Measurements from ENCODE around the gene LCN6. TPM values are rescaled to one million over a fixed set of nuclear protein-coding genes. Genes with fewer than 3 reads are reported as not detected.
"Not testable (repeated sequence)": the region's sequence is repeated elsewhere in the genome, so short reads cannot be mapped to it uniquely, and the experiment has no call there.

The LCN6 gene
- total RNA-seq, 1 donor from 2014 or later, result not detected

- intact Hi-C loops (cut with micrococcal nuclease), result no loop called here
- DNase-seq (ENCODE audit: low spot score), result no peak
- H3K4me3 Mint-ChIP-seq (ENCODE audit: low read depth), result no peak overlapping the region
- H3K36me3 Mint-ChIP-seq (ENCODE audit: low read depth), result no peaks in the 10 kb centered on the region
- no peak overlapping the region for H3K27ac Mint-ChIP-seq
- peaks cover 10% of the 10 kb centered on the region for H3K9me3 Mint-ChIP-seq
- peaks cover 20% of the 10 kb centered on the region for H3K27me3 Mint-ChIP-seq (ENCODE audit: low read depth)
- H3K4me1 Mint-ChIP-seq (ENCODE audit: low read depth), result no peaks in the 10 kb centered on the region
Measured at GRCh38 chr9:136774416-136775045, 26.2 kb upstream of the LCN6 start.

- peaks cover 13% of the 10 kb centered on the region for H3K27me3 Mint-ChIP-seq (ENCODE audit: low read depth)
- H3K4me1 Mint-ChIP-seq (ENCODE audit: low read depth), result no peaks in the 10 kb centered on the region
- DNase-seq (ENCODE audit: low spot score), result no peak
- intact Hi-C loops (cut with micrococcal nuclease), result no loop called here
- H3K4me3 Mint-ChIP-seq (ENCODE audit: low read depth), result no peak overlapping the region
- H3K27ac Mint-ChIP-seq, result peak overlapping the region; percentile 55
- H3K36me3 Mint-ChIP-seq (ENCODE audit: low read depth), result no peaks in the 10 kb centered on the region
- peaks cover 10% of the 10 kb centered on the region for H3K9me3 Mint-ChIP-seq
Measured at GRCh38 chr9:136773386-136774044, 25.2 kb upstream of the LCN6 start.

GRCh38 chr9:136771907-136772415 is 23.6 kb upstream of the LCN6 start:
- H3K27me3 Mint-ChIP-seq (ENCODE audit: low read depth), result peaks cover 4% of the 10 kb centered on the region
- no peaks in the 10 kb centered on the region for H3K36me3 Mint-ChIP-seq (ENCODE audit: low read depth)
- DNase-seq (ENCODE audit: low spot score), result no peak
- H3K4me1 Mint-ChIP-seq (ENCODE audit: low read depth), result peaks cover 2% of the 10 kb centered on the region
- H3K9me3 Mint-ChIP-seq, result peaks cover 10% of the 10 kb centered on the region
- H3K27ac Mint-ChIP-seq, result no peak overlapping the region
- no peak overlapping the region for H3K4me3 Mint-ChIP-seq (ENCODE audit: low read depth)
- intact Hi-C loops (cut with micrococcal nuclease), result no loop called here

GRCh38 chr9:136769710-136770191 is 21.4 kb upstream of the LCN6 start:
- Mint-ChIP-seq H3K9me3 (peaks cover 10% of the 10 kb centered on the region), H3K4me3 (ENCODE audit: low read depth) (no peak overlapping the region), H3K27ac (no peak overlapping the region), H3K4me1 (ENCODE audit: low read depth) (peaks cover 9% of the 10 kb centered on the region), H3K27me3 (ENCODE audit: low read depth) (peaks cover 2% of the 10 kb centered on the region), H3K36me3 (ENCODE audit: low read depth) (no peaks in the 10 kb centered on the region)
- no peak for DNase-seq (ENCODE audit: low spot score)
- intact Hi-C loops (cut with micrococcal nuclease), result no loop called here

GRCh38 chr9:136766410-136767120 is 18.2 kb upstream of the LCN6 start:
- H3K4me1 Mint-ChIP-seq (ENCODE audit: low read depth); H3K27ac Mint-ChIP-seq; intact Hi-C loops (cut with micrococcal nuclease); H3K9me3 Mint-ChIP-seq; DNase-seq (ENCODE audit: low spot score); H3K36me3 Mint-ChIP-seq (ENCODE audit: low read depth); H3K4me3 Mint-ChIP-seq (ENCODE audit: low read depth); H3K27me3 Mint-ChIP-seq (ENCODE audit: low read depth): not testable (repeated sequence)

GRCh38 chr9:136765745-136766409 is 17.6 kb upstream of the LCN6 start:
- H3K4me1 Mint-ChIP-seq (ENCODE audit: low read depth); H3K9me3 Mint-ChIP-seq; H3K4me3 Mint-ChIP-seq (ENCODE audit: low read depth); H3K36me3 Mint-ChIP-seq (ENCODE audit: low read depth); DNase-seq (ENCODE audit: low spot score); H3K27me3 Mint-ChIP-seq (ENCODE audit: low read depth); intact Hi-C loops (cut with micrococcal nuclease); H3K27ac Mint-ChIP-seq: not testable (repeated sequence)

DNA sequence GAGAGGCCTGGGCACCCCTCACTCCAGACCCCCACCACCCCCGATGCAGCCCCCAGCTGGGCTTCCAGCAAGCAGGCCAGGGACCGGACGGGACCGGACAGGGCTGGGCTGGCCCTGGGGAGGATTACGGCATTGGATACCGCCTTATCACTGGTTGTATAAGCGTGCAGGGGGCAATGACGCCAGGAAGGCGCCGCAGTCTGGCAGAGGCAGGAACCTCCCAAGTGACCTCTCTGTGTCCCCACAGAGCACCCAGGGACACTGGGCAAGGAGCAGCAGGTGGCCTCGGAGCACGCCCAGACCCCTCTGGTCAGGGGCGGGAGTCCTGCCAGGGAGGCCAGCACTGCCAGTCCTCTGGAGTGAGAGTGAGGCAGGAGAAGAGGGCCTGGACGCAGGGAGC is 16.7 kb upstream of the LCN6 start:
- peaks cover 2% of the 10 kb centered on the region for H3K27me3 Mint-ChIP-seq (ENCODE audit: low read depth)
- no peak for DNase-seq (ENCODE audit: low spot score)
- H3K4me3 Mint-ChIP-seq (ENCODE audit: low read depth), result no peak overlapping the region
- intact Hi-C loops (cut with micrococcal nuclease), result no loop called here
- H3K4me1 Mint-ChIP-seq (ENCODE audit: low read depth), result peaks cover 9% of the 10 kb centered on the region
- no peaks in the 10 kb centered on the region for H3K36me3 Mint-ChIP-seq (ENCODE audit: low read depth)
- H3K9me3 Mint-ChIP-seq, result no peaks in the 10 kb centered on the region
- no peak overlapping the region for H3K27ac Mint-ChIP-seq

DNA sequence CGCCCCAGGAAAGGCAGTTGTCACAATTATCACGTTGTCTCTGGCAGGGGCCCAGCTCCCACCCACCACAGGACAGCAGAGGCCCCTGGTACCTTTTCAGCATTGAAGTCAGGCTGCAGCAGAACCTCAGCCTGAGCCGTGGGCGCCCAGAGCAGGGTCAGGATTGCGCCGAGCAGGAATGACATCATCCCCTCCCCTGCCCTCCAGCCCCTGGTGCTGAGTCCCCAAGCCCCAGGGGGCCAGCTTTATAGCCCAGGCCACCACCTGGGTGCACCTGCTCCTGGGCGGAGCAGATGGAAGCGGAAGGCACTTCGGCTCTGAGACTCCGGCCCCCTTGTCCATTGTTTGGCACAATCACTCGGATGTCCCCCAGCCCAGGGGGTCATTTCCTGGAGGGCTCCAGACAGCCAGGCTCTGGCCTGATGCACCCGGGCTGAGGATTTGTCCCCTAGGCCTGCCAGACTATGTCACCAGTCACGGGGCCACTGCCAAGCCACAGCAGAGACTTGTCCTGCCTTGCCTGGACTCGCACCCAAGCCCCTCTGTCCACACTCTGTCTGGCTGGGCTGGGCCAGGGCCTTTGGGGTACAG is 16.1 kb upstream of the LCN6 start, which contains the start of gene LCN15:
Gene LCN15, minus strand, starts transcription at position 218 of the 591 bp plus-strand sequence. Its CDS starts 30 bp downstream, at position 188.
- no peak for DNase-seq (ENCODE audit: low spot score)
- no peak within 1 kb of the TSS for H3K27ac Mint-ChIP-seq
- no peaks in the 10 kb centered on the region for H3K27me3 Mint-ChIP-seq (ENCODE audit: low read depth)
- no peaks in the 10 kb centered on the region for H3K36me3 Mint-ChIP-seq (ENCODE audit: low read depth)
- no peaks in the 10 kb centered on the region for H3K9me3 Mint-ChIP-seq
- intact Hi-C loops (cut with micrococcal nuclease), result no loop called here
- no peak within 1 kb of the TSS for H3K4me3 Mint-ChIP-seq (ENCODE audit: low read depth)
- peaks cover 9% of the 10 kb centered on the region for H3K4me1 Mint-ChIP-seq (ENCODE audit: low read depth)

DNA sequence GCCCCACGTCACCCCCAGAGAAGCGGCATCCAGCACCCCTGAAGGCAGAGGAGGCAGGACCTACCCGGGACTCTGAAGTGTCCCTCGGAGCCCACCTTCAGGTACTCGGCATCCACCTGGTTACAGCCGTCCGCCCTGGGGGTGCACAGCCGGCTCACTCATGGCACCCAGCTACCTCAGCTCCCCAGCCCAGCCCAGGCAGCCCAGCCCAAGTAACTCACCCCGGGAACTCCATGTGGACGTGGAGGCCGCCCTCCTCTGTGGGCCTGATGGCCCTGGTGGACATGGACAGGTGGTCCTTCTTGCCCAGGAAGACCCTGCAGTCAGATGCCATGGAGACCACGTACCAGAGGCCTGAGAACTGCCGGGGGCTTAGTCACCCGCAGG is 15.3 kb upstream of the LCN6 start:
- Mint-ChIP-seq H3K27me3 (ENCODE audit: low read depth) (no peaks in the 10 kb centered on the region), H3K9me3 (no peaks in the 10 kb centered on the region), H3K27ac (no peak overlapping the region), H3K4me1 (ENCODE audit: low read depth) (peaks cover 9% of the 10 kb centered on the region), H3K36me3 (ENCODE audit: low read depth) (no peaks in the 10 kb centered on the region), H3K4me3 (ENCODE audit: low read depth) (no peak overlapping the region)
- DNase-seq (ENCODE audit: low spot score), result no peak
- intact Hi-C loops (cut with micrococcal nuclease), result no loop called here

DNA sequence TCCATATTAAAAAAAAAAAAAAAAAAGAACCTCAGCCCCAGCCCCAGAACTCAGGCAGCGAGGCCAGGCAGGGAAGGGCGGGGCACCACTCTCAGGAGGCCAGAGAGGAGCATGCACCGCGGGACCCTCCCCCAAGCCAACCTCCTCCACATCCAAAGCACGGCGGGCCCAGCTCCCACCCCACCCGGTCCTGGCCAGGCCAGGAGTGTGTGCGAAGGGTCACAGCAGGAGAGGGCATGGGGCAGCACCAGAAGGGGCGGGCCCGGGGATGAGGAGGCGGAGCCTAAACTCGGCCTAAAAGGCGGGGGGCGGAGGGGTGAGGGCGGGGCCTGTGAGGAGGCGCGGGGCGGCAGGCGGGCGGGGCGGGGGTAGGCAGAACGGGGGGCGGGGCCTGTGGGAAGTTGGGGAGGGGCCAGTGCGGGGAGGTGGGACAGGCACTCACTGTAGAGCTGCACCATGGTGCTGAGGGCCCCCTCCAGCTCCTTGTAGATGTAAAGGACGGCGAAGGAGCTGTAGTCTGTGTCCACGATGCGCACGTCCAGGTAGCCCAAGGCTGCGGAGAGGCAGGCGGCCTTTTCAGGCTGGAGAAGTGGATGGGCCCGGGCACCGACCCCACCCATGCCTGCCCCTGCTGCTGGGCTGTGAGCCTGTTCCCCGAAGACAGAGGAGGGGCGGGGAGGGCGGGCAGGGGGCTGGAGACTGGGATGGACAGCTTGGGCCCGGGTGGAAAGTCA is 14.8 kb upstream of the LCN6 start:
- H3K9me3 Mint-ChIP-seq, result no peaks in the 10 kb centered on the region
- intact Hi-C loops (cut with micrococcal nuclease), result no loop called here
- H3K4me1 Mint-ChIP-seq (ENCODE audit: low read depth), result peaks cover 9% of the 10 kb centered on the region
- H3K4me3 Mint-ChIP-seq (ENCODE audit: low read depth), result no peak overlapping the region
- H3K27ac Mint-ChIP-seq, result no peak overlapping the region
- H3K27me3 Mint-ChIP-seq (ENCODE audit: low read depth), result no peaks in the 10 kb centered on the region
- no peaks in the 10 kb centered on the region for H3K36me3 Mint-ChIP-seq (ENCODE audit: low read depth)
- peak; percentile 36 for DNase-seq (ENCODE audit: low spot score)

DNA sequence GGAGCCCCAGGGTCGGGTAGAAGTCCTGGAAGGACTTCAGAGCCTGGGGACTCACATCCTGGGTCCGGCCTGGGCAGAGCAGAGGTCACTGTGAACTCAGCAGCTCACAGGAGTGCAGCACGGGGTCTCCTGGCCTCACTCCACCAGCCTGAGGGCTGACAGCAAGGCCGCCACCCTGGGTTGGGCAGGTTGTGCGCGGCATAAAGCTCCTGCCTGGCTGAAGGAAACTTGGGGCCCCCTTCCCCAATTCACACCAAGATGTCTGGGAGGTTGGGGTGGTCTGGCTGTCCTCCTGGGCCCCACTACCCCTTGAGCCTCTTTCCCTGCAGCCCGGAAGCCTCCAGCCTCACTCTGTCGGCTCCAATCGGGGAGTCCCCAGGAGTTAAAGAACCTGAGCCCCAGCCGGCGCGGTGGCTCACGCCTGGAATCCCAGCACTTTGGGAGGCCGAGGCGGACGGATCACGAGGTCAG is 13.9 kb upstream of the LCN6 start:
- Mint-ChIP-seq H3K4me1 (ENCODE audit: low read depth) (peaks cover 9% of the 10 kb centered on the region), H3K27me3 (ENCODE audit: low read depth) (no peaks in the 10 kb centered on the region), H3K27ac (no peak overlapping the region), H3K36me3 (ENCODE audit: low read depth) (no peaks in the 10 kb centered on the region), H3K9me3 (no peaks in the 10 kb centered on the region), H3K4me3 (ENCODE audit: low read depth) (no peak overlapping the region)
- DNase-seq (ENCODE audit: low spot score), result no peak
- intact Hi-C loops (cut with micrococcal nuclease), result no loop called here

DNA sequence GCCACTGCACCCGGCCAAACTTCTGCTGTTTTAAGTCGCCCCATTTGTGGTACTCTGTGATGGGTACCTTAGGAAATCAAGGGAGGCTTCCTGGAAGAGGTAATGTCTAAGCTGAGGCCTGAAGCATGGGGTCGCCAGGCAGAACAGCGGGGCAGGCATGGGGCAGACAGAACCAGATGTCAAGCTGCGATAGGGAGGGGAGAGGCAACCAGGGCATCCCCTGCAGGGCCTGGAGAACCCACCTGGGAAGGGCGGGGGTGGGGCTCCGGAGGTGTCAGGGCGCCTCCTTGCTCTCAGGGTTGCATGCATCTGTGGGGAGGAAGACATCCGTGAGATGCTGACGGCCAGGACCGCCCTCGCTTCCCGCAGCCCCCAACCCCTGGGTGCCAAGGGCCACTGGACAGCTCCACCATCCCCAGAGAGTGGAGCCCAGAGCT is 13.2 kb upstream of the LCN6 start:
- Mint-ChIP-seq H3K36me3 (ENCODE audit: low read depth) (no peaks in the 10 kb centered on the region), H3K4me3 (ENCODE audit: low read depth) (no peak overlapping the region), H3K27me3 (ENCODE audit: low read depth) (no peaks in the 10 kb centered on the region), H3K9me3 (no peaks in the 10 kb centered on the region), H3K27ac (no peak overlapping the region), H3K4me1 (ENCODE audit: low read depth) (peaks cover 3% of the 10 kb centered on the region)
- DNase-seq (ENCODE audit: low spot score), result no peak
- intact Hi-C loops (cut with micrococcal nuclease), result no loop called here
